ENCODE data around the gene MYH4.

Gene MYH4

DNA sequence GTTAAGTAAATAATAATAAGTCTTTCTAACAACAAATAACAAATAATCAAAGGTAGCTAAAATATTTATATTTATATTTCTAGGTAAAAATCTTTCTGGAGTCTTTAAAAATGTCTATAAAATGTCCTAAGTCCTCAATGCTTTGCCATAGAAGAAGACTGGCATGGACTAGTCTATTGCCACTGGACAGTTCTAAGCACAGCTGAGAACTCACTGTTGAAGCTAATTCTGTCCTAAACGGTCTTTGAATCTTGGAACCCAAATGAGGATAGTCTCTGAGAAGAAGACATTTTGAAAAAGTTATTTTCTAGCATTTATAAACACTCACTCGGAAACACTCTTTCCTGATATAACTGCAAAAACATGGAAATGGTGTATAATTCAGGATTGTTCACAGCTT lies 48.1 kb downstream of the MYH4 start:
- DNase-seq: no peak

DNA sequence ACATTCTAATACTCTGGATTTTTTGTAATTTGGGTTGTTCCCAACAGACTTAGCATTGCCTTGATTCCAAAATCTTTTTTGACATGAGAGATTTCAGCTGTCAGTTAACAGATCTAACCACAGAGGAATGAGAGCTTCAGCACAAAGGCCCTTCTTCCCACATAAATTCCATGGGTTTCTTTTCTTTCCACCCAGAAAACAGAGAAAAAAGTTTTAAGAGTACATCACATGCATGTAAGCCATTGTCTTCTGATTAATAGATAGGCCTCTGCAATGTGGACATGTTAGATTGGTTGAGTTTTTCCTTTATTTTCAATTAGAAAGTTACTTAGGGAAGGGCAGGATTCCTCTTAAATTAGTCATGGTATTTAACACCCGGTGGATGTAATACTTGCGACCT lies 48.5 kb downstream of the MYH4 start:
- no peak for DNase-seq

DNA sequence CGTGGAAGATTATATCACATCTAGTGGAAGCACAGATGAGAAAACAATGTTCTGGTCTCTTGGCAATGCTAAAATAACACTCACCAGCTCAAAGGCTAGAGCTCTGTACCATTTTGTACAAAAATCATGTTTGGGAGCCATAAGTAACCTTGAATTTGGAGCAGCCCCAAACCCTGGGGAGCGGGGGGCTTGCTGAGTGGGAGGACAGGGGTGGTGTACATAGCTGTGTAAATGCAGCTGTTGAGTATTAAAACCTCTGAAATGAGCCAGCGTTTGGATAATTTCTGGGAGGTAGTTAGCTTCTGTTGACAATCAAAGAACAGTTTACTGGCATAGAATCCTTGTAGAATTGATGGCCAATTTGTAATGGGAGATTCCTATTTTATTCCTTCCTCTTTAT lies 51.9 kb downstream of the MYH4 start:
- DNase-seq: no peak

DNA sequence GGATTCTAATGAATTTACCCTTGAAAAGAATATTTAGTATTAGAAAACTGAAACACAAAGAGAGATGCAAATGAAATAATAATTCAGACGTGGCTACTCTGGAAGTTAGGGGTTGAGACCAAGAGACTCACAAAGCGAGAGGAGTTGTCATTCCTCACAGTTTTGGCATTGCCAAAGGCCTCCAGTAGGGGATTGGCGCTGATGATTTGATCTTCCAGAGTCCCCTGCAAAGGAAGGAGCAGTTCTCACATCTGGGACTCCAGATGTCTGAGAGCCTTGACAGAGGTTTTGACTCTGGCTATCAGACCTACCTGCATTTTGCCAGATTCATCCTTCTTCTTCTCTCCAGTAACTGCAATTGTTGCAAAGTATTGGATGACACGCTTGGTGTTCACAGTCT lies 54.2 kb downstream of the MYH4 start:
- DNase-seq: no peak

DNA sequence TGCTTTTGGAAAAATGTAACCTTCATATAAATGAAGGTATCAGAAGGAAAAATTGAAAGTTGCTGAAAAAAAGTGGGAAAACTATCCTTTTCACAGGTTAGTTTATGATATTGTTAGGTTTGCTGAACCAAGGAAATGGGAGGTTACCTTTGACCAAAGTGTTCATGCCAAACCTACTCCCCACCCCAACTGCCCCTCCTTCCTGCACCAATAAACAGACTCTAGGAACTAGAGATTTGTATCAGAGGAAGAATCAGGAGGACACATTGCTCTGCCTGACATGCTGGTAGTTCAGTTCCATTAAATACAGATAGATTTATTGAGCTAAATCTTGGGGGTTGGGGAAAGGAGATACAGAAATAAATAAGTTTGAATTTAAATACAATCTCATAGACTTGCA lies 65.8 kb downstream of the MYH4 start:
- DNase-seq: no peak

DNA sequence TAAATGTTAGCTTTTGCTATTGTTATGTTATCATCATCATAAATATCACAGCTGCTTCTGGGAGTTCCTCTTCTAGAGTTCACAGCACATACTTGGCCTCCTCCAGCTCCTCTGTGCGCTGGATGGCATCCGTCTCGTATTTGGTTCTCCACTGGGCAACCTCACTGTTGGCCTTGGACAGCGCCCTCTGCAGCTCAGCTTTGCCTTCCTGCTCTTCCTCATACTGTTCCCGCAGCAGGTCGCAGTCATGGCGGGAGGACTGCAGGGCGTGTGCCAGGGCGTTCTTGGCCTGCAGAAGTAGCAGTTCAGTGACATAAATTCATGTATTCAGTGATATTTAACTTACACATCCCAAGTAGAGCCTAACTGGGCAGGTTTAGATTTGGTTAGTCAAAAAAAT lies 71.0 kb downstream of the MYH4 start:
- no peak for DNase-seq

DNA sequence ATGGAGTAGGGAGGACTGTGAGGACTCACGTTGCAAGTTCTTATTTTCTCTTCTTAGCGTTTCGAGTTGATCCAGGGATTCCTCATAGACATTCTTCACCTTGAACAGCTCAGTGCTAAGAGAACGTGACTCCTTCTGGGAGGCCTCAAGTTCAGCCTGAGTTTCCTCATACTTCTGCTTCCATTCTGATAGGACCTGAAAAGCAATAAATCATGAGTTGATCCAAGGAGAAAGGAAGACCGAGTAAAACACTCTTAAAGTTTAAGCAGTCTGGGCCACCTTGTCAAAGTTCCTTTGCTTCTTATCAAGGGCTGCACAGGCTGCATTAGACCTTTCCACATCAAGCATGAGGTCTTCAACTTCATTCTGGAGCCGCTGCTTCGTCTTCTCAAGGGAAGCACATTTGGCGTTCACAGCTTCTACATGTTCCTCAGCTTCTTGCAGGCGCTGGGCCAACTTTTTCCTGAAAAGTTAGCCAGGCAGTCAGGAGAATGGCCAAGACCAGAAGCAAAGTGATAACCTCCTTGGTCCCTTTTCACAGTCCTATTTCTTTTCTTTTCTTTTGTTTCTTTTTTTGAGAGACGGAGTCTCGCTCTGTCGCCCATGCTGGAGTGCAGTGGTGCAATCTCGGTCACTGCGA lies 72.7 kb downstream of the MYH4 start:
- DNase-seq: no peak

DNA sequence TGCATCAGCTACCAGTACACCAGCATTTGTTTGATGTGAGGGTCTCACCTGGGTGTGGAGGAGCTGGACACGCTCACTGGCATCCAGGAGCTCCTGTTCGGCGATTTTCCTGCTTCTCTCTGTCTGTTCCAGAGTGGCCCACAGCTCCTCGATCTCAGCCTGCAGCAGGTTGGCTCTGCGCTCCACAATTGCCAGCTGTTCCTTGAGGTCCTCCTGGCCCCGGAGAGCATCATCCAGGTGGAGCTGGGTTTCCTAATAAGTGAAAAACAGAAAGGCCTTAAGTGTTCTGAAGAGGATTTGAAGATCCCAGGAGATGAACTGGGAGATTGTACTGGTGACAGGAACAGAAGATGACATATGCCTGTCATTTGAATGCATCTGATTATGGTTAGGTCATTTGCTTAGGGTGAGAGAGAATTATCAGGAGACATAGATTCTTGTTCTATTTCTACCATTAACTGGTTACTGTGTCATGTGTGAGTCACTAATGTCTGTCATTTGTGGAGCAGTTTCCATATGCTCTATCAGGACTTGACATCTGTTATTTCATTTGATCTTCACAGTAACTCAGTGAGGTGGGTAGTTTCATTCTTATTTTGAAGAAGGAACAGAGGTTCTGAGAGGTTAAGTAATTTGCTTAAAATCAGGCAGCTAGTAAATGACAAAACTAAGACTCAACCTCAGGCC lies 75.0 kb downstream of the MYH4 start:
- DNase-seq: no peak

All from DMS53 (cell line).